Astrocyte (in vitro differentiated cells and primary cell): ENCODE data around the gene CHCHD6. TPM values are rescaled to one million over a fixed set of nuclear protein-coding genes. Genes with fewer than 3 reads are reported as not detected.

Source experiments
- DNase-seq: peaks from one replicate; pipeline ENCODE4 v3.0.0-alpha.2; 2010; ENCODE audit warnings: low read depth
- FAIRE-seq: peaks from 2 replicates; lab custom pipeline; 2011; peaks lifted over from hg19 to GRCh38; lab: Jason Lieb, UNC
- H2AFZ ChIP-seq: 2 replicates; pipeline ENCODE4 v1.6.0; 2012; ENCODE audit warnings: low read depth, low read length, inconsistent platforms
- H3K27ac ChIP-seq: 2 replicates; pipeline ENCODE4 v1.5.1; 2011; ENCODE audit warnings: low read depth, low read length, inconsistent platforms
- H3K27me3 ChIP-seq: 2 replicates; pipeline ENCODE4 v1.6.0; 2011; ENCODE audit warnings: low read length, inconsistent platforms; ENCODE audit not compliant: insufficient read depth
- H3K36me3 ChIP-seq: 2 replicates; pipeline ENCODE4 v1.5.1; 2011; ENCODE audit warnings: low read length, inconsistent platforms; ENCODE audit not compliant: insufficient read depth
- H3K4me1 ChIP-seq: 2 replicates; pipeline ENCODE4 v1.5.1; 2011; ENCODE audit warnings: low read length, inconsistent platforms; ENCODE audit not compliant: insufficient read depth
- H3K4me2 ChIP-seq: 2 replicates; pipeline ENCODE4 v1.6.0; 2012; ENCODE audit warnings: low read length, inconsistent platforms
- H3K4me3 ChIP-seq: 2 replicates; pipeline ENCODE4 v1.5.1; 2011; ENCODE audit warnings: low read depth, mild to moderate bottlenecking, low read length, inconsistent platforms; ENCODE audit not compliant: insufficient read depth
- H3K79me2 ChIP-seq: 2 replicates; pipeline ENCODE4 v1.6.0; 2012; ENCODE audit warnings: mild to moderate bottlenecking, low read length, inconsistent platforms; ENCODE audit not compliant: insufficient read depth
- H3K9ac ChIP-seq: 2 replicates; pipeline ENCODE4 v1.6.0; 2012; ENCODE audit warnings: mild to moderate bottlenecking, low read length, inconsistent platforms
- H3K9me3 ChIP-seq: 2 replicates; pipeline ENCODE4 v1.5.1; 2012; ENCODE audit warnings: low read depth, mild to moderate bottlenecking, low read length, inconsistent platforms; ENCODE audit not compliant: insufficient read depth
- H4K20me1 ChIP-seq: 2 replicates; pipeline ENCODE4 v1.6.0; 2012; ENCODE audit warnings: low read length, inconsistent platforms; ENCODE audit not compliant: insufficient read depth
- H3K27ac Mint-ChIP-seq: one replicate; pipeline ENCODE4 v1.8.0; 2021; ENCODE audit warnings: mild to moderate bottlenecking, mixed read lengths; ENCODE audit not compliant: unreplicated experiment
- H3K27me3 Mint-ChIP-seq: one replicate; pipeline ENCODE4 v1.8.0; 2021; ENCODE audit warnings: low read depth, mixed read lengths; ENCODE audit not compliant: unreplicated experiment
- H3K36me3 Mint-ChIP-seq: one replicate; pipeline ENCODE4 v1.8.0; 2021; ENCODE audit warnings: low read depth, mixed read lengths; ENCODE audit not compliant: unreplicated experiment
- H3K4me1 Mint-ChIP-seq: one replicate; pipeline ENCODE4 v1.8.0; 2021; ENCODE audit warnings: low read depth, mixed read lengths; ENCODE audit not compliant: unreplicated experiment
- H3K4me3 Mint-ChIP-seq: one replicate; pipeline ENCODE4 v1.8.0; 2021; ENCODE audit warnings: mild to moderate bottlenecking, moderate library complexity, mixed read lengths; ENCODE audit not compliant: unreplicated experiment
- H3K9me3 Mint-ChIP-seq: one replicate; pipeline ENCODE4 v1.8.0; 2021; ENCODE audit warnings: mild to moderate bottlenecking, mixed read lengths; ENCODE audit not compliant: unreplicated experiment
- CTCF ChIP-seq: IDR thresholded peaks from 2 replicates; pipeline ENCODE4 v1.5.1; 2011; ENCODE audit warnings: low read depth, mild to moderate bottlenecking, inconsistent platforms, low read length, moderate library complexity; ENCODE audit not compliant: insufficient read depth
- EZH2 ChIP-seq: IDR thresholded peaks from 2 replicates; pipeline ENCODE4 v1.6.1; 2012; ENCODE audit warnings: mild to moderate bottlenecking, low read length, inconsistent platforms; ENCODE audit not compliant: insufficient read depth
- total RNA-seq: library from RNA; stranded (reverse); gene quantifications from 2 replicates; pipeline ENCODE4 v1.2.1, GENCODE V29; 2021

Gene CHCHD6
- total RNA-seq, 1 donor from 2014 or later: 21.1 TPM

GRCh38 chr3:126903521-126903920 lies 199.5 kb downstream of the CHCHD6 start:
- Mint-ChIP-seq H3K27me3 (peaks cover 14% of the 10 kb centered on the region), H3K27ac (no peak overlapping the region), H3K4me3 (no peak overlapping the region), H3K36me3 (peaks cover 12% of the 10 kb centered on the region), H3K9me3 (peaks cover 3% of the 10 kb centered on the region), H3K4me1 (peaks cover 5% of the 10 kb centered on the region)
- TF ChIP-seq EZH2 (no peak), CTCF (no peak)
- DNase-seq (no peak), FAIRE-seq (no peak)
- Histone ChIP-seq H4K20me1 (no peaks in the 10 kb centered on the region), H3K27me3 (no peaks in the 10 kb centered on the region), H3K4me1 (no peaks in the 10 kb centered on the region), H3K27ac (no peak overlapping the region), H3K4me3 (no peak overlapping the region), H3K36me3 (no peaks in the 10 kb centered on the region), H2AFZ (no peak overlapping the region), H3K4me2 (no peak overlapping the region), H3K79me2 (no peaks in the 10 kb centered on the region), H3K9ac (no peak overlapping the region), H3K9me3 (no peaks in the 10 kb centered on the region)

- no peak overlapping the region for H3K27ac ChIP-seq
- Mint-ChIP-seq H3K9me3 (peaks cover 3% of the 10 kb centered on the region), H3K27ac (no peak overlapping the region), H3K36me3 (peaks cover 4% of the 10 kb centered on the region), H3K4me3 (no peak overlapping the region), H3K4me1 (peaks cover 34% of the 10 kb centered on the region), H3K27me3 (no peaks in the 10 kb centered on the region)
- no peak overlapping the region for H3K9ac ChIP-seq
- TF ChIP-seq EZH2 (no peak), CTCF (no peak)
- H3K4me3 ChIP-seq: no peak overlapping the region
- no peak overlapping the region for H2AFZ ChIP-seq
- no peaks in the 10 kb centered on the region for H3K27me3 ChIP-seq
- peaks cover 24% of the 10 kb centered on the region for H3K4me1 ChIP-seq
- FAIRE-seq (no peak), DNase-seq (no peak)
- H4K20me1 ChIP-seq: no peaks in the 10 kb centered on the region
- no peak overlapping the region for H3K4me2 ChIP-seq
- H3K36me3 ChIP-seq: no peaks in the 10 kb centered on the region
- H3K9me3 ChIP-seq: no peaks in the 10 kb centered on the region
- H3K79me2 ChIP-seq: no peaks in the 10 kb centered on the region
These were observed 203.5 kb downstream of the CHCHD6 start for GRCh38 chr3:126907557-126907956.

GRCh38 chr3:126908752-126909275 lies 204.8 kb downstream of the CHCHD6 start:
- H3K4me2 ChIP-seq: no peak overlapping the region
- H3K4me3 Mint-ChIP-seq: peak overlapping the region; percentile 1
- peaks cover 31% of the 10 kb centered on the region for H3K4me1 ChIP-seq
- no peaks in the 10 kb centered on the region for H3K27me3 Mint-ChIP-seq
- peaks cover 34% of the 10 kb centered on the region for H3K4me1 Mint-ChIP-seq
- no peak overlapping the region for H3K4me3 ChIP-seq
- no peak for DNase-seq
- TF ChIP-seq EZH2 (no peak), CTCF (no peak)
- no peaks in the 10 kb centered on the region for H4K20me1 ChIP-seq
- no peak overlapping the region for H3K27ac Mint-ChIP-seq
- H2AFZ ChIP-seq: no peak overlapping the region
- H3K36me3 ChIP-seq: no peaks in the 10 kb centered on the region
- H3K79me2 ChIP-seq: no peaks in the 10 kb centered on the region
- H3K27ac ChIP-seq: no peak overlapping the region
- peaks cover 4% of the 10 kb centered on the region for H3K36me3 Mint-ChIP-seq
- no peak overlapping the region for H3K9ac ChIP-seq
- no peaks in the 10 kb centered on the region for H3K9me3 ChIP-seq
- H3K27me3 ChIP-seq: no peaks in the 10 kb centered on the region
- H3K9me3 Mint-ChIP-seq: peaks cover 3% of the 10 kb centered on the region
- FAIRE-seq: no peak
